Measurements from ENCODE around the gene MYOM3.

MYOM3 gene

GRCh38 chr1:24117722-24118409 is 5.9 kb upstream of the MYOM3 start:
- H3K36me3 ChIP-seq (ENCODE audit: insufficient read depth, low read length): no peaks in the 10 kb centered on the region
- H3K9me3 ChIP-seq (ENCODE audit: low read length): no peaks in the 10 kb centered on the region
- no peaks in the 10 kb centered on the region for H3F3A ChIP-seq (ENCODE audit: insufficient read depth, low read length)
- TF ChIP-seq EZH2 (IDR thresholded peaks at IDR 0.05; ENCODE audit: borderline replicate concordance, low read length) (no peak), CTCF (IDR thresholded peaks at IDR 0.05; ENCODE audit: low read length) (no peak)
- H3K79me2 ChIP-seq (ENCODE audit: insufficient read depth, low read length): no peaks in the 10 kb centered on the region
- no peaks in the 10 kb centered on the region for H3K4me1 ChIP-seq (ENCODE audit: insufficient read depth, low read length, severe bottlenecking)
- H4K20me1 ChIP-seq (ENCODE audit: insufficient read depth, low read length): no peaks in the 10 kb centered on the region
- no peak overlapping the region for H3K9ac ChIP-seq (ENCODE audit: low read length)
- no peaks in the 10 kb centered on the region for H3K9me2 ChIP-seq (ENCODE audit: low read depth, low read length)
- 0 out of 2 replicates have a peak, but pooled peaks cover 7% of the 10 kb centered on the region for H3K27me3 ChIP-seq (ENCODE audit: insufficient read depth, low read length)
- H3K4me3 ChIP-seq (ENCODE audit: low read depth, low read length, poor library complexity, severe bottlenecking): no peak overlapping the region
- no peak overlapping the region for H2AFZ ChIP-seq (ENCODE audit: low read length)
- no peak overlapping the region for H3K27ac ChIP-seq (ENCODE audit: low read depth, low read length, poor library complexity, severe bottlenecking)
- no peak overlapping the region for H3K4me2 ChIP-seq (ENCODE audit: low read length)

GRCh38 chr1:24117132-24117531 is 5.2 kb upstream of the MYOM3 start:
- Histone ChIP-seq H4K20me1 (ENCODE audit: insufficient read depth, low read length) (no peaks in the 10 kb centered on the region), H3K79me2 (ENCODE audit: insufficient read depth, low read length) (no peaks in the 10 kb centered on the region), H3F3A (ENCODE audit: insufficient read depth, low read length) (no peaks in the 10 kb centered on the region), H3K4me2 (ENCODE audit: low read length) (no peak overlapping the region), H2AFZ (ENCODE audit: low read length) (no peak overlapping the region), H3K4me3 (ENCODE audit: low read depth, low read length, poor library complexity, severe bottlenecking) (no peak overlapping the region), H3K36me3 (ENCODE audit: insufficient read depth, low read length) (no peaks in the 10 kb centered on the region), H3K9me3 (ENCODE audit: low read length) (no peaks in the 10 kb centered on the region), H3K27me3 (ENCODE audit: insufficient read depth, low read length) (0 out of 2 replicates have a peak, but pooled peaks cover 7% of the 10 kb centered on the region), H3K9ac (ENCODE audit: low read length) (no peak overlapping the region), H3K27ac (ENCODE audit: low read depth, low read length, poor library complexity, severe bottlenecking) (no peak overlapping the region), H3K9me2 (ENCODE audit: low read depth, low read length) (no peaks in the 10 kb centered on the region), H3K4me1 (ENCODE audit: insufficient read depth, low read length, severe bottlenecking) (no peaks in the 10 kb centered on the region)
- TF ChIP-seq EZH2 (IDR thresholded peaks at IDR 0.05; ENCODE audit: borderline replicate concordance, low read length): no peak

- H3K4me3 ChIP-seq (ENCODE audit: low read depth, low read length, poor library complexity, severe bottlenecking): no peak overlapping the region
- no peaks in the 10 kb centered on the region for H3F3A ChIP-seq (ENCODE audit: insufficient read depth, low read length)
- no peaks in the 10 kb centered on the region for H3K36me3 ChIP-seq (ENCODE audit: insufficient read depth, low read length)
- no peak overlapping the region for H2AFZ ChIP-seq (ENCODE audit: low read length)
- no peaks in the 10 kb centered on the region for H3K9me2 ChIP-seq (ENCODE audit: low read depth, low read length)
- no peak overlapping the region for H3K9ac ChIP-seq (ENCODE audit: low read length)
- TF ChIP-seq CTCF (IDR thresholded peaks at IDR 0.05; ENCODE audit: low read length) (no peak), EZH2 (IDR thresholded peaks at IDR 0.05; ENCODE audit: borderline replicate concordance, low read length) (no peak)
- H3K27ac ChIP-seq (ENCODE audit: low read depth, low read length, poor library complexity, severe bottlenecking): no peak overlapping the region
- H3K79me2 ChIP-seq (ENCODE audit: insufficient read depth, low read length): no peaks in the 10 kb centered on the region
- H3K9me3 ChIP-seq (ENCODE audit: low read length): no peaks in the 10 kb centered on the region
- no peaks in the 10 kb centered on the region for H3K4me1 ChIP-seq (ENCODE audit: insufficient read depth, low read length, severe bottlenecking)
- H4K20me1 ChIP-seq (ENCODE audit: insufficient read depth, low read length): no peaks in the 10 kb centered on the region
- H3K27me3 ChIP-seq (ENCODE audit: insufficient read depth, low read length): peaks cover 7% of the 10 kb centered on the region; the same call in 1 of the 2 replicates
- H3K4me2 ChIP-seq (ENCODE audit: low read length): no peak overlapping the region
Observed at GRCh38 chr1:24114753-24115152, 2.8 kb upstream of the MYOM3 start.

- Histone ChIP-seq H3K4me3 (ENCODE audit: low read depth, low read length, poor library complexity, severe bottlenecking) (no peak overlapping the region), H3K79me2 (ENCODE audit: insufficient read depth, low read length) (no peaks in the 10 kb centered on the region), H3K27me3 (ENCODE audit: insufficient read depth, low read length) (peaks cover 3% of the 10 kb centered on the region; the same call in 1 of the 2 replicates), H3K9me3 (ENCODE audit: low read length) (no peaks in the 10 kb centered on the region), H3K27ac (ENCODE audit: low read depth, low read length, poor library complexity, severe bottlenecking) (no peak overlapping the region), H2AFZ (ENCODE audit: low read length) (no peak overlapping the region), H3K9me2 (ENCODE audit: low read depth, low read length) (no peaks in the 10 kb centered on the region), H3K36me3 (ENCODE audit: insufficient read depth, low read length) (no peaks in the 10 kb centered on the region), H3K4me2 (ENCODE audit: low read length) (no peak overlapping the region), H3F3A (ENCODE audit: insufficient read depth, low read length) (no peaks in the 10 kb centered on the region), H3K9ac (ENCODE audit: low read length) (no peak overlapping the region), H4K20me1 (ENCODE audit: insufficient read depth, low read length) (no peaks in the 10 kb centered on the region), H3K4me1 (ENCODE audit: insufficient read depth, low read length, severe bottlenecking) (no peaks in the 10 kb centered on the region)
- TF ChIP-seq CTCF (IDR thresholded peaks at IDR 0.05; ENCODE audit: low read length) (no peak), EZH2 (IDR thresholded peaks at IDR 0.05; ENCODE audit: borderline replicate concordance, low read length) (no peak)
Observed at GRCh38 chr1:24113641-24114033, 1.7 kb upstream of the MYOM3 start.

All from OCI-LY1 (cell line).